IgD-negative memory B cell (primary cell): Measurements from ENCODE around the gene AQP9. TPM values are rescaled to one million over a fixed set of nuclear protein-coding genes. Genes with fewer than 3 reads are reported as not detected.

Source experiments
- H3K27ac Mint-ChIP-seq, 3 donors: one replicate each; pipeline ENCODE4 v1.8.0; 2020 to 2022; ENCODE audit warnings: mild to moderate bottlenecking in 3 of 3, mixed read lengths in 3 of 3, moderate library complexity in 1 of 3
- H3K27me3 Mint-ChIP-seq: one replicate; pipeline ENCODE4 v1.8.0; 2021; ENCODE audit warnings: mixed read lengths
- H3K36me3 Mint-ChIP-seq: one replicate; pipeline ENCODE4 v1.8.0; 2020; ENCODE audit warnings: mild to moderate bottlenecking, mixed read lengths
- H3K4me1 Mint-ChIP-seq, 3 donors: one replicate each; pipeline ENCODE4 v1.8.0; 2020 to 2022; ENCODE audit warnings: mixed read lengths in 3 of 3, mild to moderate bottlenecking in 1 of 3
- H3K4me3 Mint-ChIP-seq, 4 donors: one replicate each; pipeline ENCODE4 v1.8.0; 2020 to 2022; ENCODE audit warnings: mild to moderate bottlenecking in 4 of 4, mixed read lengths in 4 of 4, moderate library complexity in 3 of 4
- H3K9me3 Mint-ChIP-seq, 3 donors: one replicate each; pipeline ENCODE4 v1.8.0; 2020 to 2021; ENCODE audit warnings: mixed read lengths in 3 of 3, mild to moderate bottlenecking in 1 of 3
- polyA plus RNA-seq: library from polyadenylated mRNA; unstranded; fragments of 300-500 nt; fragmentation: Illumina TruSeq; gene quantifications from one replicate; pipeline ENCODE4 v1.2.3, GENCODE V29; 2021

The AQP9 gene
- polyA plus RNA-seq, 1 donor from 2014 or later: not detected

GRCh38 chr15:58213587-58214338 is 75.6 kb downstream of the AQP9 start:
- H3K4me3 Mint-ChIP-seq: no peak overlapping the region
- peaks cover 0 to 1% (median 1%) of the 10 kb centered on the region in 3 donors for H3K9me3 Mint-ChIP-seq
- no peak overlapping the region for H3K27ac Mint-ChIP-seq
- no peaks in the 10 kb centered on the region for H3K36me3 Mint-ChIP-seq
- peaks cover 5% of the 10 kb centered on the region for H3K27me3 Mint-ChIP-seq
- H3K4me1 Mint-ChIP-seq: no peaks in the 10 kb centered on the region

DNA sequence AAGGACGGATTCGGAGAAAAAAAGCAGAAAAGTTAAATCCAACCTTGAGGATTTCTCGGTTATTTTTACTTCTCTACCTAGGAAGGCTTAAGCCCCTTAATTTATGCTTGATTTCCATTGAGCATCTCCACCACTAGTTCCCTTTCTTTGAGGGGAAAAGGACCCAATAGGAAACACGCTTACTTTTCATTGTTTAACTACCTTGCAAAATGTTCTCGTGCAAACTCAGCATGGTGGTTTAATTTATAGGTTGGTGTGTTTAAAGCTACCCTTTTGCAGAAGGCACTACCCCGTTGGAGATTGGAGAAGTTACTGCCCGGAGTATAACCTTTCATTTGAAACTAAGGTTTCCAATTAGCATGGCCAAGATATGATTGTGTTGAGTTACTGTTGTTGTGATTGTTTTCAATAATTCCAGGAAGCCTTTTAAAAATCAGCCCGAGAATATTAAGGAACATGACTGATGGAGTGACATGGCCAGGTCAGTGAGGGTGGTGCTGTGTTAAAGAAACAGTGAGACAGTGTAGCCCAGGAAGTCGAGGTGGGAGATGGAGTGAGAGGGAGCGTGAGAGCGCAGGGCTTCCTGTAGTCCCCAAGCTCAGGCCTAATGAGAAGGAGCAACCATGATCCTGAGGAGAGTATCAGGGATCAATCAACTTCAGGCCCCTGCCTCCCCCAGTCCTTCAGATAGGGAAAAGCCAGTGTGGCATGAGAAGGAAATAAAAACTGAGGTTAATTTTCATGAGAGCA is 76.6 kb downstream of the AQP9 start:
- no peak overlapping the region for H3K27ac Mint-ChIP-seq
- H3K27me3 Mint-ChIP-seq: peaks cover 5% of the 10 kb centered on the region
- H3K4me1 Mint-ChIP-seq: no peaks in the 10 kb centered on the region
- no peak overlapping the region for H3K4me3 Mint-ChIP-seq
- H3K9me3 Mint-ChIP-seq: peaks cover 0 to 10% (median 1%) of the 10 kb centered on the region in 3 donors
- no peaks in the 10 kb centered on the region for H3K36me3 Mint-ChIP-seq

DNA sequence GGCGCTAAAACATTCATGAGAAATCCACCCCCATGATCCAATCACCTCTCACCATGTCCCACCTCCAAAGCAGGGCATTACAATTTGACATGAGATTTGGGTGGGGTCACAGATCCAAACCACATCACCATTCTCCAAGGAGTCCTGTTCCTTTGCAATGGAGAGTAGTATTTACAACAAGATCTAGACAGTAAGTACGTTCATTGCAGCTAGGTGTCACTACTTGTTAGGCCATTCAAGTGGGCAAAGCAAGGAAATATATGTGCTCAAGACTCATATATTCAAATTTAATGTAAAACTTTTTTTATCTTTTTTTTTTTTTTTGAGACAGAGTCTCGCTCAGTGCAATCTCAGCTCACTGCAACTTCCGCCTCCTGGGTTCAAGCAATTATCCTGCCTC is 79.3 kb downstream of the AQP9 start:
- Mint-ChIP-seq H3K9me3 (peaks cover 0 to 16% (median 3%) of the 10 kb centered on the region in 3 donors), H3K27me3 (peaks cover 5% of the 10 kb centered on the region)

DNA sequence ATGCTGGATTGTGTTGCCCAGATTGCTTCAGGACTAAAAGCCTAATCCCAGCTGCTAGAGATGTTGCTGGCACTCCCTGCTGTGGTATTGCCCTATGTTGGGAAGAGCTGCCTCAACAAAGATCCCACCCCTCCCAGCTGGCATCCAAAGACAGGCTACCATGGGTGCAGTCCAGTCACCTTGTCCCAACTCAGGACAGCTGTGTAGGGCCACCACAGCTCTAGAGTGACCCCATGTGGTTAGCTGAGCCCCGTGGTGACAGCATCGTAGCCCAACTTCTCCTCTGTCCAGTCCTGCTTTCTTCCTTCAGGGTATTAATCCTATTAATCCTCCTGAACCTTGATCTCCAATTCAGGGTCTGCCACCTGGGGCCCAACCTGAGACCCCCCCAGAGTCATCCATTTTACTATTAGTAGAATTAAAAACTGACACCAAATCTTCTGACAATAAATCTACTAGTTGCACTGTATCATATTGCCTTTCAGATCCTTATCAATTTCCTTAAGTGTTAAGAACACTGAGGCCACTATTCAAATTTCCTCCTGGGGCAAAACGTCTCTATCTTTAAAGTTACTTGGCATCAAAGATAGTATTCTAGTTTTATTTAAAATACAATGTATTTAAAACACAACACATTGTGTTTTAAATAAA is 83.5 kb downstream of the AQP9 start:
- H3K27ac Mint-ChIP-seq: no peak overlapping the region
- H3K4me3 Mint-ChIP-seq: no peak overlapping the region
- H3K4me1 Mint-ChIP-seq: no peaks in the 10 kb centered on the region
- peaks cover 0 to 16% (median 2%) of the 10 kb centered on the region in 3 donors for H3K9me3 Mint-ChIP-seq
- H3K27me3 Mint-ChIP-seq: peaks cover 3% of the 10 kb centered on the region
- H3K36me3 Mint-ChIP-seq: no peaks in the 10 kb centered on the region

More for the DNA sequence above, 79.3 kb downstream of the AQP9 start:
- H3K4me1 Mint-ChIP-seq: no peaks in the 10 kb centered on the region
- H3K4me3 Mint-ChIP-seq: no peak overlapping the region
- H3K27ac Mint-ChIP-seq: no peak overlapping the region
- no peaks in the 10 kb centered on the region for H3K36me3 Mint-ChIP-seq

DNA sequence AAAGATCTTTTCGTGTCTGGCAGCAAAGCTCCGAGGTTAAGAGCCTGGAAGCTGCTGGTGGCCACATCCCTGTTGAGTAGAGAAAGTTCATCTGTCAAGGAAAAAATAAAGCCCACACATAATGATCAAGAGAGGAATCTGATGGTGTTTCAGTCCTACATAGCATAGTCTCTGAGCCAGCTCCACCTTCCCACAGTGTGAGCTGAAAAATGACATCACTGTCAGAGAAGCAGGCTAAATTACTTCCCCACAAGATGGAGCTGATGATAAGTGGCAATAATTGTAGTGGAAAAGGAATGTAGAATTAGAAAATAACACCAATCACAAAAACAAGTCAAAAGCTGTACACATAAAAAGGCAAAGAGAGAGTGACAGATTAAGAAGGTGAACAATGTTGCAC is 84.5 kb downstream of the AQP9 start:
- H3K27ac Mint-ChIP-seq: no peak overlapping the region
- no peak overlapping the region for H3K4me3 Mint-ChIP-seq
- H3K27me3 Mint-ChIP-seq: no peaks in the 10 kb centered on the region
- no peaks in the 10 kb centered on the region for H3K36me3 Mint-ChIP-seq
- peaks cover 0 to 16% (median 2%) of the 10 kb centered on the region in 3 donors for H3K9me3 Mint-ChIP-seq
- no peaks in the 10 kb centered on the region for H3K4me1 Mint-ChIP-seq

- H3K4me3 Mint-ChIP-seq: no peak overlapping the region
- no peaks in the 10 kb centered on the region for H3K36me3 Mint-ChIP-seq
- H3K27ac Mint-ChIP-seq: no peak overlapping the region
- H3K4me1 Mint-ChIP-seq: no peaks in the 10 kb centered on the region
- peaks cover under 1% of the 10 kb centered on the region for H3K27me3 Mint-ChIP-seq
- H3K9me3 Mint-ChIP-seq: peaks cover 0 to 16% (median 2%) of the 10 kb centered on the region in 3 donors
These were observed 85.3 kb downstream of the AQP9 start for GRCh38 chr15:58223432-58223831.

DNA sequence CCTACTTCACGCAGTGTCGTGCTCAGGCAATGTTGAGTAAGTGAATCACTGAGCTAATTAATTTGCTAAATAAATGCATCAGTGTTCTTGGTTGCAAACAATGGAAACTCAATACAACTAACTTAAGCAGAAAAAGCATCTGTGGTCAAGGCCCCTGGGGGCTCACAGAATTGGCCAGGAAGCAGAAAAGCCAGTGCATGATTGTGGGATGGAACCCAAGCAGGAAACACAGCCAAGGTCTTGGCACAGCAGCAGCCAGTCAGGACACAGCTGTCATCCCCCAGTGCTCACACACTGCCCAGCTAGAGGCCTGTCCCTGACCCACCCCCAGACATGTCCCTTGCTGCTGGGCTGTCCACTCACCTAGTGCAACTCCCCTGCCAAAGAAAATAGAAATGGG is 85.9 kb downstream of the AQP9 start:
- Mint-ChIP-seq H3K4me1 (no peaks in the 10 kb centered on the region), H3K27ac (no peak overlapping the region), H3K9me3 (peaks cover 0 to 12% (median 2%) of the 10 kb centered on the region in 3 donors), H3K36me3 (no peaks in the 10 kb centered on the region), H3K27me3 (peaks cover 5% of the 10 kb centered on the region), H3K4me3 (no peak overlapping the region)

- no peaks in the 10 kb centered on the region for H3K9me3 Mint-ChIP-seq
- peaks cover 11% of the 10 kb centered on the region for H3K27me3 Mint-ChIP-seq
- H3K4me1 Mint-ChIP-seq: no peaks in the 10 kb centered on the region
- no peaks in the 10 kb centered on the region for H3K36me3 Mint-ChIP-seq
- no peak overlapping the region for H3K27ac Mint-ChIP-seq
- no peak overlapping the region for H3K4me3 Mint-ChIP-seq
These were observed 89.7 kb downstream of the AQP9 start for GRCh38 chr15:58227706-58228543.

DNA sequence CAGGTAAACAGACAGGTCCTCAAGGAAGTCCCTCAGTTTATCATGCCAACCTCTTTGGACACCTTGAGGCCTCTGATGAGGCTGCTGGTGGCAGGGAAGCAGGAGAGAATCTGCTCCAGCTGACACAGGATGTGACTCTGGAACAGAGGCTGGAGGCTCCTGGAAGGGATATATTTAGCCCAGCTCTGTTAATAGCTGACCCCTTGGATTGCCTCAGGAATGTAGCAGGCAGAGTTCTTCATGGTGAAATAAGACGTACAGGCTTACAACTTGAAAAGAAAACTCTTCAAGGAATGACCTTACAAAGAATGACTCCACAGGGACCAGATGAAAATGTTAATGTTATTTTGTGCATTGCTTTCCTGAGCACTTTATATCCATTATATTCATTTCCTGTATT is 90.5 kb downstream of the AQP9 start:
- no peaks in the 10 kb centered on the region for H3K36me3 Mint-ChIP-seq
- H3K9me3 Mint-ChIP-seq: no peaks in the 10 kb centered on the region
- H3K27me3 Mint-ChIP-seq: peaks cover 11% of the 10 kb centered on the region
- no peak overlapping the region for H3K4me3 Mint-ChIP-seq
- H3K4me1 Mint-ChIP-seq: no peaks in the 10 kb centered on the region
- H3K27ac Mint-ChIP-seq: no peak overlapping the region

DNA sequence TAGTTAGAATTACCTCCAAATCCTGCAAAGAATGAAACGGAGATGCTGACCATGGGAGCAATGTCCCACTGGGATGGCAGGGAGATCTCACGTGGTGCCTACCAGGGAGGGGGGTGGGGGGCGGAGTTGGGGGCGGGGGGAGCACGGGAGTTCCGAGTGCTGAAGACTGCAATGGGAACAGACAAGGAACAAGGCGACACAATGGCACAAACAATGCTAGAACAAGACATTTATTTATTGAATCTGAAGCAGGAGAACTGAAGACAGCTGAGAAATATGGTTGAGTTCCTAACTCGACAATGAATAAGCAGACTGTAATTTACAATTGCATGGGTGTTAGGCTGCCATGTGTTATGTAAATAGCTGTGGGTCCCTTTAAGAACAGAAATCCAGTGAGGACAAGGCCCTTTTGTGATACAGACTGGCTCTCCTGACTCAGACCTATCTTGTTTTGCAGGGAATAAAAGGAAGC is 91.2 kb downstream of the AQP9 start:
- no peaks in the 10 kb centered on the region for H3K36me3 Mint-ChIP-seq
- H3K27me3 Mint-ChIP-seq: peaks cover 11% of the 10 kb centered on the region
- no peak overlapping the region for H3K27ac Mint-ChIP-seq
- H3K9me3 Mint-ChIP-seq: peaks cover 0 to 2% (median 0%) of the 10 kb centered on the region in 3 donors
- H3K4me3 Mint-ChIP-seq: no peak overlapping the region
- no peaks in the 10 kb centered on the region for H3K4me1 Mint-ChIP-seq

- peaks cover 11% of the 10 kb centered on the region for H3K27me3 Mint-ChIP-seq
- H3K36me3 Mint-ChIP-seq: no peaks in the 10 kb centered on the region
- H3K9me3 Mint-ChIP-seq: peaks cover 0 to 2% (median 0%) of the 10 kb centered on the region in 3 donors
- H3K27ac Mint-ChIP-seq: no peak overlapping the region
- no peaks in the 10 kb centered on the region for H3K4me1 Mint-ChIP-seq
- no peak overlapping the region for H3K4me3 Mint-ChIP-seq
These were observed 94.3 kb downstream of the AQP9 start for GRCh38 chr15:58232281-58233065.

GRCh38 chr15:58233341-58233740 is 95.2 kb downstream of the AQP9 start:
- Mint-ChIP-seq H3K27me3 (peaks cover 11% of the 10 kb centered on the region), H3K27ac (no peak overlapping the region), H3K36me3 (no peaks in the 10 kb centered on the region), H3K9me3 (peaks cover 0 to 2% (median 0%) of the 10 kb centered on the region in 3 donors), H3K4me3 (no peak overlapping the region), H3K4me1 (no peaks in the 10 kb centered on the region)
